Stimulated activated CD4-positive, alpha-beta T cell treated with anti-CD3 and anti-CD28 coated beads, Interleukin-4, amount 100 ng/mL, for 1 hour (primary cell): ENCODE data around the gene PEAK1.
"Not testable (repeated sequence)": the region's sequence is repeated elsewhere in the genome, so short reads cannot be mapped to it uniquely, and the experiment has no call there.

Source experiments
- DNase-seq: peaks from one replicate; pipeline ENCODE4 v3.0.0-alpha.2; 2020

PEAK1 gene

DNA sequence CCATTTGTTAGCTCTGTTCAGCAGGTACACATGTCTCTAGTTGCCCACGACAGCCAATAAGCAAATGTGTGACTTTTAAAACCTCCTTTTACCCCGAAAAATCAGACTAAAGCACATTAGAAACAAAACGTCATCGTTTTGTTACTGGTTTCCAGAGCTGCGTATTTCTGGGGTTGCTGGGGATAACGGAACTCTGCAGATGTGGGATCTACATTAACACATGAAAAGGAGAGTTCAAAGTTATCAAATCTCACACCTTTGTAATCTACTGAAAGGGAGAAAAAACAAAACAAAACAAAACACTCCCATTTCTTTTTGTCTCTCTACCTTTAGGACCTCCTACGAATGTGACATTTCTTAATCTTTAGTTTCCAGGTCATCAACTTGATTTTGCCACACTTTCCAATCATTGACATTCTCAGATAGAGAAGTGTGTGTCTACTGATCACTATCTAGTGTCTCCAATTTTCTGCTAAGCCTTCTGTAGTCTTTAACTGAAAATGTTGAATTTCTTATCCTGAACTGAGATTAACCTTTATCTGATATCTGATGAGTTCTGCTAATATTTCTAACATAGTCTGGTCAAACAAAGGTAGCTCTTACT lies 256.0 kb downstream of the PEAK1 start:
- no peak for DNase-seq

DNA sequence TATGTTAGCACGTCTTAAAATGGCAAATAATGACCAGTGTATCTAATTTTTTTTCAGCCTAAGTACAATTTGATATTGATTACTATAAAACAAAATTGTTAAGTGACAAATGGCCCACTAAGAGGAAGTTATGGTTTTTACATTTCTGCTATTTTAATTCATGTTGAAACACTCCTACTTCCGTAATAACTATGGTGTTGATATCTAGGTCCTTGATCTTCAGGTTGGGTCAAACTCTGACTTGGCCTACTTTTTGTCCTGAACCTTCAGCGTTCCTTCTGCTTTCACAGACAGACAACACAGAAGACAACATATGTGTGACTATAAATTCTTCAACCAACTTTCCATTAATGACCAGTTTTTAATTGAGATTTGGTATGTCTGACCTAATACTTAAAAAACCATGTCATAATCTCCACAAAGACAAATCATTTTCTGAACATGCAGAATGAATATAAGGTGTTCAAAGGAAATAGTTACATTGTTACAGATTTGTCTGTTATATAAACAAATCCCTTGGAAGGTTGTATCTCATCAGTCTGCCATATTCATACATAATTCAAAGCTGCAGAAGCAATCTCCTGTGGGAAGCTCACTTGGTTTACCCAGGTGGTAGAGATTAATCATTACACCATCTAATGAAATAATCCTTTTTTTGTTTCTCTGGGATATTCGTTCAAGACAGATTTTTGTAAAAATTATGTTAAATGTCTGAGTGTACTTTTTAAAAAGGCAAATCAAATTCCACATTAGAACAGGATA lies 256.9 kb downstream of the PEAK1 start:
- DNase-seq = no peak

DNA sequence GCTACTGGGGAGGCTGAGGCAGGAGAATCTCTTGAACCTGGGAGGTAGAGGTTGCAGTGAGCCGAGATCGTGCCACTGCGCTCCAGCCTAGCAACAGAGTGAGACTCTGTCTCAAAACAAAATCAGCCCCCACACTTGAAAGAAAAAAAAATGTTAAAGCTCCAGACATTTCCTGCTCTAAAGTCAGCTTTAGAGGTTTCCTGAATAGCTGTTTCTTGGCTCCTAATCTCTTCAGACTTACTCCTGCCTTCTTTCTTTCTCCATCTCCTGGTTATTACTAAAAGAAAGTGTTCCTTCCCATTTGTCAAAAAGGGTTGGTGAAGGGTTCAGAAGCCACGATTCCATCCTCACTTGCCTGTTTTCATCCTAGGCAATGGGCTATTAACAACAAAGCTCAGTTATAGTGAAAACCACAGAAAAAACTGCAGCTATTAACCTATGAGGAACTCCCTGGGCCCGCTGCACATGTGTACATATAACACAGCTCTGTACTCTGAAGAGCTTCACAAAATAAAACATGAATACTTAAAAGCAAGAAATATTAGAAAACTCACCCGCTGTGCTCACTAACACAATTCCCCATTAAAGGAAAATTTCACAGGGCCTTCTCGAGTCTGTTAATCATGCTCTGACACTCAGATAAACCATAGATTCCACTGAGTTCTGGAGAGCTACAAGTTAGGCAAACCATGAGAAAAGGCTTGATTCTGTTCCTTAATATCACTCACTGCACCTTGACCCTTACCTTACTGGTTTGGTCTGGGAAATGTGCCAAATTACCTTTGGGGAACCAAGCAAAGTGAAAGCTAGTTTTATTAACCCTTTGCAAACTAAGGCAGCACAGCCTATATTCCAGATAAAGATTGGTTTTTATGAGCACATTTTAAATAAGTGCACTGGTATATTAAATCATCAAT lies 259.1 kb downstream of the PEAK1 start:
- DNase-seq = no peak

DNA sequence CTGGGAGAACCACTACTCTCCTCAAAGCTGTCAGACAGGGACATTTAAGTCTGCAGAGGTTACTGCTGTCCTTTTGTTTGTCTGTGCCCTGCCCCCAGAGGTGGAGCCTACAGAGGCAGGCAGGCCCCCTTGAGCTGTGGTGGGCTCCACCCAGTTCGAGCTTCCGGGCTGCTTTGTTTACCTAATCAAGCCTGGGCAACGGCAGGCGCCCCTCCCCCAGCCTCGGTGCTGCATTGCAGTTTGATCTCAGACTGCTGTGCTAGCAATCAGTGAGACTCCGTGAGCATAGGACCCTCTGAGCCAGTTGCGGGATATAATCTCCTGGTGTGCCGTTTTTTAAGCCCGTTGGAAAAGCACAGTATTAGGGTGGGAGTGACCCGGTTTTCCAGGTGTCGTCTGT lies 263.9 kb downstream of the PEAK1 start:
- DNase-seq = not testable (repeated sequence)

DNA sequence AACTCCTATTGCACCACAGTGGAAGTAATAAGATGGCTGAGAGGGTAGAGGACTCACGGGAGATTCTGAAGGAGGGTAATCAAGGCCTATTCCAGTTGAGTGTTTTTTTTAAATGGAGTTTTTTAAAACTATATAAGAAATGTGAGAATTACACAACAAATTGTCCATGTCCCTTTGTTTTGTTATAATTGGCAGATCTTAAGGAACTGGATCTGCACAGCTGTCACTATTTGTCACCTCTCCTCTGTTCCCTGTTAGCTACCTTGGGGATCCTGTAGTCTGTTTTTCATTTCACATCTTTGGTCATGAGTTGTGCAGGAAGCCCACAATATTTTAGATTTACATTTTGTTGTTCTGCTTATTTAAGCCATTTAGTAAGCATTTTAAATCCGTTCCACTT lies 271.7 kb downstream of the PEAK1 start:
- no peak for DNase-seq

DNA sequence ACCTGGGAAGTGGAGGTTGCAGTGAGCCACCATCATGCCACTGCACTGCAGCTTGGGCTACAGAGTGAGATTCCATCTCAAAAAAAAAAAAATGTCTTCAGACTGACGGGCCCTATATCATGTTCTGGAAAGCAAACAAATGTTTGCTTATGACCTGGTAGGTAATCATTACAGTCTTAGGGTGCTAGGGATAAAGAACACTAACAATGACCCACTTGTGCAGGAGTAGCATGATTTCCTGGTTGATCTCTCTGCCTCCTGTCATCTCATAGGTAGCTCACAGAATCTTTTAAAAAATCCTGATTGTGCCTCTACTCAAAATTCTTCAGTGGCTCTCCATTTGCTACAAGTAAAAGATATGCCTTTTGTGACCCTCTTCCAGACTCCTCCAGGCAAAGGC lies 274.5 kb downstream of the PEAK1 start:
- no peak for DNase-seq

DNA sequence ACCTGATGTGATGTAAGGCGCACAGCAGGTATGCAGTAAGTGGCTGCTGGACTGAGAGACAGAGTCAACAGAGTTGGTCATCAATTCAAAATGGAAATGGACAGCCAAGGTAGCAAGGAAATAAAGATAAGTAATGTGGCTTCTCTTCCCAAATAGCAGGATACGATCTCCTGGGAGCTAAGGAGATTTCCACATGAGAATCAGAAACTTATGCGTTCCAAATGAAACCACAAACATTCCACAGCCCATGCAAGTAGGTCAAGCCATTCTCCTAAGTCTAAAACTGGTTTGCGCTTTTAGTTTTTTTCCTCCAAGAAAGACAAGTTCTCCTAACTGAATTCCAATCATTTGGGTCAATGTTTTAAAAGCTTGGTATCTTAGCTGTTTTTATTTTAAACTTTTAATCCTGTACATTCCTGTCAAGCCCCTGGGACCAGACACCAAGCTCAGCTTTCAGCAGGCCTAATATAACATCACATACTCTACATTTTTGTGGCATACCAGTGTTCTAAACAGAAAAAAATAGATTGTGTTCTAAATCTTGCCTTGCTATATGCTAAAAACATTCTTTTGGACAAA lies 275.3 kb downstream of the PEAK1 start:
- DNase-seq = no peak

DNA sequence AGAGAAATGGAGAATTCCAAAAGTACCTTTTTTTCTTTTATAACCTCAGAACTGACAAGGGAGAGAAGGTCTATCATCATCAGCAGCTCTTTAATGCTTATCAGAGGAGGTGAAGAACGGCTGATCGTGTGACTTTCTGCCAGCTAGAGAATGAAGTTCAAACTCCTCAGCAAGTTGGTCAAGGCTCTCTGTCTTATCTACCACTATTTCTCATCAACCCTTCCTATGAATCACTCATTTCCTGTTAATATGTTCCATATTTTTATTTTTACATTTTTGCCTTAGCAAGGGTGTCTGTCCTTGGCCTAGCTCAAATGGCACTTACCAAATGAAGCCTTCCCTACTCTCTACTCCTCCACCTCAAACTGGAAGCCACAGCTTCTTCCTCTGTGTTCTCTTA lies 275.9 kb downstream of the PEAK1 start:
- DNase-seq = no peak

DNA sequence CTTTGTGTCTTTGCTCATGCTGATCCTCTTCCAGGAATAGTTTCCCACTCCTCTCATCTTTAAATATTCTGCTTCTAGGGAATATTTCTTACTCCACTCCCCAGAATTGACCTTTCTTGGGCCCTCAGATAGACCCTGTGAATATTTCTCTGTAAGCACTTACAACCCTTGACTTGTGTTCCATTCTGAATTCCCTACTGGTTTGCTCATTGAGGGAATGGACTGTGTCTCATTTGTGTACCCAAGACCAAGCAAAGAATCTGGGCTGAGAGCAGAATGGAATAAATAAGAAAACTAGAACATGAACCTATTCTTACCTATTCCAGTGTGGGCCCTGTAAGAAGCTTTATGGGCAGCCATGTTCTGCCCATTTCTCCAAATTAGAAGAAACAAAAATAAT lies 276.3 kb downstream of the PEAK1 start:
- no peak for DNase-seq

DNA sequence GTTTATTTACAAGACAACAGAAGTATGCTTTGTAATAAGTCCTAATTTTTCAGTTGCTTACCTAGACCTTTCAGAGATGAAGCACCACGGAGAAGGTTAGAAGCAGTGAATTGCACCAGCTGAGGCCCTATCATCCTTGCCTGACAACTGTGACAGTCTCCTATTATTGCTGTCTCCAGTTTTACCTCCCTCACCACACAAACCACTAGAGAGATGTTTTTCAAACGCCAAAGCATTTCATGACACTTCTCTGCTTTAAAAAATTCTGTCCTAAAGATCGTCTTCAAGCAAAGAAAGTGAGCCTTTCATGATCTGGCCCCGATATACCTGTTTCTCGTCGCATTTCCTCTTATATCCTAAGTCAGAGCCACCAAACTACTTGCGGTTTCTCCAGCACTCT lies 276.7 kb downstream of the PEAK1 start:
- no peak for DNase-seq

DNA sequence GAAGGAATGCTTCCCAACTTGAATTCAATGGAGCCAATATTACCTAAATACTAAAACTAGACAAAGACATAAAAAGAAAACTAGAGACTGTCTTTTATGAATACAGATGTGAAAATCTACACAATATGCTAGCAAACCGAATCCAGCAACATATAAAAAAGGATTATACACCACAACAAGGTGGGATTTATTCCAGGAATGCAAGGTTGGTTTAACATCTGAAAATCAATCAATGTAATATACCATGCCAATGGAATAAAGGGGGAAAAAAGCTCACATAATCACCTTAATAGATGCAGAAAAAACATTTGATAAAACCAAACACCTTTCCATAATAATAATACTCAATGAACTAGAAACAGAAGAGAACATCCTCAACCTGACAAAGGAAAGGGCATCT lies 279.7 kb downstream of the PEAK1 start:
- DNase-seq = no peak

DNA sequence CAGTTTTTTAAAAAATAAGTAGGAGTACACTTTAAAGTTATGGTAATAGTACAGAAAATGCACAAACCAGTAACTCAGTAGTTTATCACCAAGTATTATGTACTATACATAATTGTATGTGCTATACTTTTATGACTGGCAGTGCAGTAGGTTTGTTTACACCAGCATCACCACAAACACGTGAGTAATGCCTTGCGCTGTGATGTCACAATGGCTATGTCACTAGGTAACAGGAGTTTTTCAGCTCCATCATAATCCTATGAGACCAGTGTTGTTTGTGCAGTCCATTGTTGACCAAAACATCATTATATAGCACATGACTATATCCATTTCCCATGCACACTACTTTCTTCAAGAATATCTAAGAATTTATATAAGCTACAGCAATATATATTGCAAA lies 280.6 kb downstream of the PEAK1 start:
- DNase-seq = no peak

DNA sequence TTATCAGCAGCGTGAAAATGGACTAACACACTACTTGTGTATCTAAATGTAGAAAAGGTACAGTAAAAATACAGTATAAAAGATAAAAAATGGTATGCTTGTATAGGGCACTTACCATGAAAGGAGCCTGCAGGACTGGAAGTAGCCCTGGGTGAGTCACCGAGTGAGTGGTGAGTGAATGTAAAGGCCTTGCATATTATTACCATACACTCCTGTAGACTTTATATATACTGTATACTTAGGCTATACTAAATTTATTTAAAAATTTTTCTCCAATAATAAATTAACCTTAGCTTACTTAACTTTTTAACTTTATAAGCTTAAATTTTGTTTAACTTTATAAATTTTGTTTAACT lies 281.8 kb downstream of the PEAK1 start:
- DNase-seq = no peak

DNA sequence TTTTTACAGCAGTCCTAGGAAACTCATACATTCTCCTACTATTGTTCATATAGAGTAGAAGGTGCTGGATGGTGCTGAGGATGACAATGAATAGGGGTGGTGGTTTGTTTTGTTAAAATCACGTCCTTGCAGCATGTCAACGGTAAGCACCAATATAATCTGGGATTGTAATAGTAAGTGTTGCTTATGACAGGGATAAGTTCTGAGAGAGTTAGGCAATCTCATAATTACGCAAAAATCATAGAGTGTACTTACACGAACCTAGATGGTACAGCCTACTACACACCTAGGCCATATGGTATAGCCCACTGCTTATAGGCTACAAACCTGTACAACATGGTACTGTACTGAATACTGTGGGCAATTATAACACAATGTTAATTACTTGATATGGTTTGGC lies 284.7 kb downstream of the PEAK1 start:
- DNase-seq = no peak

DNA sequence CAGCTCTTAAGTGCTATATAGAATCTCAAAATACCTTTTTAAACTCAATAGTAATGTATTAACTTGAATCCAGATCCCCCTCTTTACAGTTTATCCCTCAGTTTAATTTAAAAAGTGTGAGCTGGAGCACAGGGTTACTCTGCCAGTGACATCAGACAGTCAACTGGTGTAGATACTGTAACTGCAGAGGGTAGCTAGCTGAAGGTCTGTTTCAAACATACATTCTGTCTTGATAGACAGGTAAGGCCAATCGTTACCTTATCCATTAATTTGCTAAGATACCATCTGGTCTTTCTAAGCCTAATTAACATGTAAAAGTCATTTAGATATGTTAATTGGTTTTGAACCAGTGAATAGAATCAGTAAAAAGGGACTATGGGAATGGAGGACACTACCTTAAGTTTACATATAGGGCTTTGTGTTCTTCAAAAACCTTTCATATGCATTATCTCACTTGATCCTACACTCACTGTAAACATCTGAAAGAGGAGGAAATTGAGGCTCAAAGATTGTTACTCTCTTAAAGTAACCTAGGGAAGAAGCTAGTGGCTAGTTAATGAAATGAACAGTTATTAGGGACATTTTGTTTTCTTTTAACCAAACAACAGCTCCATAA lies 289.5 kb downstream of the PEAK1 start:
- DNase-seq = no peak

DNA sequence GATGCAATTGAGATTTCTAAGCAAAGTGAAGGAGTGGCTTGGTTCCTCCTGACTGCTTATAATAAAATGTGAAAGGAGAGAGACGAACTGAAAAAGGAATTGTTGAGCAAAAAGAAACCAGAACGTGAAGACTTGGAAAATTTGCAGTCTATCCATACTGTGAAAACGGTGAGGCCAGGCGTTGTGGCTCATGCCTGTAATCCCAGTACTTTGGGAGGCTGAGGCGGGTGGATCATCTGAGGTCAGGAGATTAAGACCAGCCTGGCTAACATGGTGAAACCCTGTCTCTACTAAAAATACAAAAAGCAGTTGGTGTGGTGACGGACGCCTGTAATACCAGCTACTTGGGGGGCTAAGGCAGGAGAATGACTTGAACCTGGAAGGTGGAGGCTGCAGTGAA lies 292.3 kb downstream of the PEAK1 start:
- DNase-seq = no peak

DNA sequence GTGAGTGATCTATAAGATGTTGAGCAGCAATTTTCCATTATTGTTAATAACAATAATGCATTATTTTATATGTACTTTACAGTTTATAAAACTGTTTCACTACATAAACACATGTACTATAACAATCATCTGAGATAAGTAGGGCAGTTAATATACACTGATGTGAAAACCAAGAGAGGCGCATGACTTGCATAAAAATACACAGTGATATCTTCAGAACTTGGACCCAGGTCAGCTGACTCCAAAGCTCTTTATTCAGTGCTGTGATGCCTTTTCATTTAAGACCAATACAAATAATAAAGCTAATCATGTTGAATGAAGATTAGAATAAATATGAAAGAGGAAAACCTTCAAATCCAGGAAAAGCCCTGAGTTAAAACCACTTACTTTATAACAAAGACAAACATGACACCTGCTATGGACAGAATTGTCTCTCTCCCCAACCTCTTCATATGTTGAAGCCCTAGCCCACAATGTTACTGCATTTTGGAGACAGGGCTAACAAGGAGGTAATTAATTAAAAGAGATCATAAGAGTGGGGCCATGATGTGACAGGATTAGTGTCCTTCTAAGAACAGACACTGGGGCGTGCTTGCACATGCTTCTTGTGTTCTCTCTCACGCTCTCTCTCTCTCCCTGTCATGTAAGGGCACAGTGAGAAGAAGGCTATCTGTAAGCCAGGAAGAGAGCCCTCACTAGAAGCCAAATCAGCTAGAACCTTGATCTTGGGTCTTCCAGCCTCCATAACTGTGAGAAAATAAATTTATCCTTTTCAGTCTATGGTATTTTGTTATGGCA lies 293.2 kb downstream of the PEAK1 start:
- DNase-seq = no peak

DNA sequence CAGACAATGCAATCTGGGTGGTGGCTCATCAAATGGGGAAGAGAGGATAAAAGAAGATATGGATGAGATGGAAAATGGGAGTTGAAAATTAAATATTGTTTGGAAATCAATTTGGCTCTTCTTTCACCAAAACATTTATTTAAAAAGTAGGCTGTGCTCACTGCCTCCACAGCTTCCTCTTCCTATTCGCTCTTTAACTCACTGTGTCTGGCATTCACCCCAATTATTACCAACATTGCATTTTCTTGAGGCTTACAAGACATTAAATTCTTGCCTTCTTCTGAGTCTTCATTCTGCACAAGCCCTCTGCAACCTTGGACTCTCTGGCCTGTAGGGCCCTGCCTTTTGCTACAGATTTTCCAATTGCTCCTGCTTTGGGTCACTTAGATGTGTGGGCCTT lies 296.1 kb downstream of the PEAK1 start:
- DNase-seq = no peak

DNA sequence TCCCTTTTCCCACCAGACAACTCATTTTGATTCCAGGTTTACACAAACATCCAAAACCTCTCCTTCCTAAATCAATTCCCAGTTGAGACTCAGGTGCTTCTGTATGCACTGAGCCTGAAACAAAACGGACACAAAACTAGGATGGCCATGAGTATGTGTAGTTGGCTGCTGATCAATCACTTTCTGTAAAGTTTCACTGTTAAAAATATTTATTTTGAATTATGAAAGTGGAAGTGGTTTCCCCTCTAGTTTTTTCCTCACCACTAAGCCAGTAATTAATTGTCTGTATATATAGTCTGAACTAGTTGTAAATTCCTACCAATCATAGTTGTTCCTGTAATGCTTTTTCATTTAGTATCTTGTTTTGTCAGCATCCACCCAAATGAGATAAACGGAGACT lies 297.3 kb downstream of the PEAK1 start:
- no peak for DNase-seq

DNA sequence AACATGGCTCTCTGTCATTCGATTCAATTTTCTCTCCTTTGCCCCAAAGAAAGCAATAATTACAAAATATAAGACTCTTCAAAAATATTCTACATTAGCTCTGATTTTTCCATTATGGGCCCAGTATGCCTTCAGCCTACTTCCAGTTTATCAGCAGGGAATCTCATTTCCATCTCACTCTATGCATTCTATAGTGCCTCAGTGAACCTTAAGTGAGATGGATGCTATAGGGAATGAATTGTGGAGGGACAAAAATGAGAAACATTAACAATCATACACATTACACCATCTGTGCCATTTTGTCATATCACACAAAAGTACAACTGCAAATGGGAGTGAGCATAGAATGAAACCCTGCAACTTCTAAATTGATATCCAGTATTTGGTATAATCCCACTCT lies 298.3 kb downstream of the PEAK1 start:
- DNase-seq = no peak

DNA sequence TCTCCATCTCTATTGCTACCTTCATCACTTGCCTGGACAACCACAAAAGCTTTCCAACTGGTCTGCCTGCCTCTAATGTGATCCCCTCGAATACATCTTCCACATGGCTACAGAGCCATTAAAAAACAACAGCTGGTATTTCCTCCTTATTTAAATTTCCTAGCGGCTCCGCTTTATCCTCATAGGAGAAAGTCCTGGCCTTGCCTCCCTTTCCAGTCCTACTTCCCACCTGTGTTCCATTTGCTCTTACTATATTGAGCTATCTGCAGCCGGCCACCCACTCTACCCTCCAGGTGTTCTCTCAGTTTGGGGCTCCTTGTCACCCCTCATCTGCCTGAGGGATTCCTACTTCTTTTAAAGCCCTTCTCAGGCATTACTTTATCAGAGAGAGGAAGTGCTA lies 299.3 kb downstream of the PEAK1 start:
- DNase-seq = no peak

DNA sequence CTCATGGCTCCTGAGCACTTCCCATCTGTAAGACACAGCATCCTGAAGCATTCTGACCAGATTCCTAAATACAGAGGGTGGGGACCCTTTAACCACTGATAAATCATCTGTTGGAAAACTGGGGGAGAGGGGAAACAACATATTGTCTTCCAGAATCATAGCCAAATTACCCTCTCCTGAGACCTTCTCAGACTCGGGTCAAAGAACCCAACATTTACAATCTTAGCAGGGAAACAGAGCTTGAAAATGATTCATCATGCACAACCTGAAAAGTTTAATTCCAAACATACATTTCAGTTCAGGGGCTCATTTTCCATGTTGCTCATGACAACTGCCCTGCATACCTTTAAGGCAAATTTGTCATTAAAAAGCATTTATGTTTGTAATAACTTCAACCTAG lies 300.5 kb downstream of the PEAK1 start:
- DNase-seq = no peak
